Activated naive CD4-positive, alpha-beta T cell treated with anti-CD3 and anti-CD28 coated beads, Interleukin-2, amount 50 U/mL, for 72 hours (primary cell): ENCODE results near the gene ENPP3. TPM values are rescaled to one million over a fixed set of nuclear protein-coding genes. Genes with fewer than 3 reads are reported as not detected.
A peak's percentile ranks its signal among the peaks of the same experiment; 100 is the strongest.

Source experiments
- ATAC-seq, 2 donors: fragments of 150-1000 bp; cut with Tn5 transposase; 2 replicates each; pipeline ENCODE4 v1.10.0; 2021; ENCODE audit warnings: mild to moderate bottlenecking in 2 of 2, moderate library complexity in 2 of 2
- DNase-seq, 2 donors: peaks; one replicate each; pipeline ENCODE4 v3.0.0; 2021 to 2022; ENCODE audit warnings: low spot score in 2 of 2
- H3K27ac Mint-ChIP-seq, 2 donors: one replicate each; pipeline ENCODE4 v1.8.0; 2022; ENCODE audit warnings: mild to moderate bottlenecking in 2 of 2, mixed read lengths in 2 of 2
- H3K36me3 Mint-ChIP-seq, 2 donors: one replicate each; pipeline ENCODE4 v1.8.0; 2022; ENCODE audit warnings: mixed read lengths in 2 of 2
- H3K9me3 Mint-ChIP-seq, 2 donors: one replicate each; pipeline ENCODE4 v1.8.0; 2022; ENCODE audit warnings: mixed read lengths in 2 of 2
- total RNA-seq, 2 donors: library from RNA; stranded (reverse); gene quantifications; one replicate each; pipeline ENCODE4 v1.2.3, GENCODE V29; 2022

ENPP3 gene
- total RNA-seq, 2 donors from 2014 or later, result 0.18 to 1.4 TPM

GRCh38 chr6:131657222-131657621, 20.1 kb downstream of the ENPP3 start:
- DNase-seq (no peak), ATAC-seq (no peak)
- Mint-ChIP-seq H3K36me3 (no peaks in the 10 kb centered on the region), H3K27ac (no peak overlapping the region), H3K9me3 (no peaks in the 10 kb centered on the region)

DNA sequence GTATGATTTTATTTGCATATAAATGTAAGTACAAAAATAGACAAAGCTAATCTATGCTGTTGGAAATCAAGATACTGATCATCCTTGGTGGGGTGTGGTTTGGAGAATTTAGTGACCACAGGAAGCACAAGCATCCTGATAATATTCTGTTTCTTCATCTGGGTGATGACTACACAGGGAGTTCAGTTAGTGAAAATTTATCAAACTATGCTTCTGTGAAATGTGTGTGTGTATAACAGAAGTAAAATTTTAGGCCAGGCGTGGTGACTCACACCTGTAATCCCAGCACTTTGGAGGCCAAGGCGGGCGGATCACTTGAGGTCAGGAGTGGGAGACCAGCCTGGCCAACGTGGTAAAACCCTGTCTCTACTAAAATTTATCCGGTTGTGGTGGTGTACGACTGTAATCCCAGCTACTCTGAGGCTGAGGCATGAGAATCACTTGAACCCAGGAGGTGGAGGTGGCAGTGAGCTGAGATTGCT, 20.6 kb downstream of the ENPP3 start:
- no peak overlapping the region for H3K27ac Mint-ChIP-seq
- no peak for DNase-seq

DNA sequence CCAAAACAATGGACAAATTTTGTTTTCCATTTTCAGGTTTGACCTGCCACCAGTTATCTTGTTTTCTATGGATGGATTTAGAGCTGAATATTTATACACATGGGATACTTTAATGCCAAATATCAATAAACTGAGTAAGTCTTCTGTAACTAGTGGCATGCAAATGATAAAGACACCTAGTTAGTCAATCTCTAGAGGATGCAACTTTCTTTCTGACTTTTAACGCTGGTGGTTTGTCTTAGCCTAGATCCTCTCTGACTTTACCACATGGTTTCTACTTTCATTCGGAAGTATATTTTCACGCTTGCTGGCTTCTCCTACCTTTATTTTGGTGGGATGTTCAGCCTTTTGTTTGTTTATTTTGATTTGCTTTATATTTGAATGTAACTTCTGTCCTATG, 21.2 kb downstream of the ENPP3 start:
- Mint-ChIP-seq H3K36me3 (no peaks in the 10 kb centered on the region), H3K9me3 (no peaks in the 10 kb centered on the region), H3K27ac (no peak overlapping the region)
- no peak for DNase-seq
- ATAC-seq, result no peak

More for the DNA sequence above, 20.6 kb downstream of the ENPP3 start:
- Mint-ChIP-seq H3K9me3 (no peaks in the 10 kb centered on the region), H3K36me3 (no peaks in the 10 kb centered on the region)
- ATAC-seq, result no peak

GRCh38 chr6:131660195-131660594, 23.1 kb downstream of the ENPP3 start:
- H3K36me3 Mint-ChIP-seq, result no peaks in the 10 kb centered on the region
- no peak for DNase-seq
- no peak for ATAC-seq

DNA sequence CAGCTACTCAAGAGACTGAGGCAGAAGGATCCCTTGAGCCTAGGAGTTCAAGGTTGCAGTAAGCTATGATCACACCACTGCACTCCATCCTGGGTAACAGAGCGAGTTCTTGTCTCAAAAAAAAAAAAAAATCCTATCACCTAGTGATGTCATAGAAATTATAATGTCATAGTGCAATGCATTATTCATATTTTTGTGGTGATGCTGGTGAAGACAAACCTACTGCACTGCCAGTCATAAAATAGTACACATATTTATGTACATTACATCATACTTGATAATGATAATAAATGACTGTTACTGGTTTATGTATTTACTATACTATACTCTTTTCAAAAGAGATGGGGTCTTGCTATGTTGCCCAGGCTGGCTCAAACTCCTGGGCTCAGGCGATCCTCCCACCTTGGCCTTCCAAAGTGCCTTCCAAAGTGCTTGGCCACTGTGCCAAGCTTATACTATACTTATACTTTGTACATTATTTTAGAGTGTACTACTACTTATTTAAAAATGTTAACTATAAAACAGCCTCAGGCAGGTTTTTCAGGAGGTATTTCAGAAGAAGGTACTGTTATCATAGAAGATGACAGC, 26.6 kb downstream of the ENPP3 start:
- Mint-ChIP-seq H3K9me3 (no peaks in the 10 kb centered on the region), H3K27ac (no peak overlapping the region), H3K36me3 (no peaks in the 10 kb centered on the region)
- DNase-seq (no peak), ATAC-seq (no peak)

More at GRCh38 chr6:131660195-131660594, 23.1 kb downstream of the ENPP3 start:
- Mint-ChIP-seq H3K27ac (no peak overlapping the region), H3K9me3 (no peaks in the 10 kb centered on the region)

DNA sequence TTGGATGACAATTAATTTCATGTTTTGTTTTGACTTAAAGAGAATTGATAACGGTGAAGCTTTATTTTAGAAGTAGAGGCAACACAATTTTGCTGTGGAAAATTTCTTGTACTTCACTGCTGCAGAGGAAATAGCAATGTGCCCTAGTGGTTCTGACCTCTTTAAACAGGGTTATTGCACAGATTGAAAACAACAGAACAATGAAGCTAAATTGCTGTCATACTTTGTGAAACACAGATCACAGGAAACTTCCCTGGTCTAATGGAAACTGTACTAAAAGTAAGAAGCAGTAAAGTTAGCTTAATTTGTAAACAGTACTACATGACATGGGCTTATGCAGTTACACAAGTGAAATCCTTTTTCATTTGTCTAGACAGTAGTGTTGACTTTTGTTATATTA, 32.8 kb downstream of the ENPP3 start:
- H3K36me3 Mint-ChIP-seq, result no peaks in the 10 kb centered on the region
- no peak for DNase-seq
- H3K9me3 Mint-ChIP-seq, result no peaks in the 10 kb centered on the region
- no peak for ATAC-seq
- no peak overlapping the region for H3K27ac Mint-ChIP-seq

- DNase-seq (no peak), ATAC-seq (no peak)
- no peak overlapping the region for H3K27ac Mint-ChIP-seq
- no peaks in the 10 kb centered on the region for H3K36me3 Mint-ChIP-seq
- H3K9me3 Mint-ChIP-seq, result no peaks in the 10 kb centered on the region
Measured at GRCh38 chr6:131673184-131673583, 36.1 kb downstream of the ENPP3 start.

GRCh38 chr6:131678442-131678841, 41.3 kb downstream of the ENPP3 start:
- ATAC-seq (no peak), DNase-seq (no peak)
- Mint-ChIP-seq H3K27ac (no peak overlapping the region), H3K9me3 (no peaks in the 10 kb centered on the region), H3K36me3 (no peaks in the 10 kb centered on the region)

- Mint-ChIP-seq H3K9me3 (no peaks in the 10 kb centered on the region), H3K36me3 (no peaks in the 10 kb centered on the region), H3K27ac (no peak overlapping the region)
- ATAC-seq (no peak), DNase-seq (no peak)
Measured at GRCh38 chr6:131680868-131681267, 43.8 kb downstream of the ENPP3 start.

GRCh38 chr6:131681585-131681984, 44.5 kb downstream of the ENPP3 start:
- no peaks in the 10 kb centered on the region for H3K36me3 Mint-ChIP-seq

GRCh38 chr6:131682442-131682841, 45.3 kb downstream of the ENPP3 start:
- ATAC-seq, result no peak
- DNase-seq, result no peak
- no peaks in the 10 kb centered on the region for H3K36me3 Mint-ChIP-seq
- no peak overlapping the region for H3K27ac Mint-ChIP-seq
- no peaks in the 10 kb centered on the region for H3K9me3 Mint-ChIP-seq

More at GRCh38 chr6:131681585-131681984, 44.5 kb downstream of the ENPP3 start:
- H3K27ac Mint-ChIP-seq, result no peak overlapping the region
- no peak for ATAC-seq
- DNase-seq, result no peak
- no peaks in the 10 kb centered on the region for H3K9me3 Mint-ChIP-seq

DNA sequence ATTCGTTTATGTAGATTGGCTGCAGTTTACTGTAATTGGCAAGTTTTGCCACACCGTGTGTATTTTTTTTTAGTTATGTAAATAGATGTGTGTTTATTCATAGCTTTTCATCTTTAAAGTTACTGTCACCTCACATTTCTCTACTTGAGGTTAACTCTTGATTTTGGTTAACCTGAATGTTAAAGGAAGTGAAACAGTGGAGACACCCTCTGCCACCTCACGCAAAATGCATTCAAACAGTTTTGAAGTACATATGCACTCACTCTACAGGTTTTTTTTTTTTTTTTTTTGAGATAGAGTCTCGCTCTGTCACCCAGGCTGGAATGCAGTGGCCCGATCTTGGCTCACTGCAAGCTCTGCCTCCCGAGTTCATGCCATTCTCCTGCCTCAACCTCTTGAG, 46.4 kb downstream of the ENPP3 start:
- Mint-ChIP-seq H3K27ac (no peak overlapping the region), H3K9me3 (no peaks in the 10 kb centered on the region), H3K36me3 (no peaks in the 10 kb centered on the region)
- ATAC-seq (peak in 1 of 2 donors; percentile 55), DNase-seq (no peak)

DNA sequence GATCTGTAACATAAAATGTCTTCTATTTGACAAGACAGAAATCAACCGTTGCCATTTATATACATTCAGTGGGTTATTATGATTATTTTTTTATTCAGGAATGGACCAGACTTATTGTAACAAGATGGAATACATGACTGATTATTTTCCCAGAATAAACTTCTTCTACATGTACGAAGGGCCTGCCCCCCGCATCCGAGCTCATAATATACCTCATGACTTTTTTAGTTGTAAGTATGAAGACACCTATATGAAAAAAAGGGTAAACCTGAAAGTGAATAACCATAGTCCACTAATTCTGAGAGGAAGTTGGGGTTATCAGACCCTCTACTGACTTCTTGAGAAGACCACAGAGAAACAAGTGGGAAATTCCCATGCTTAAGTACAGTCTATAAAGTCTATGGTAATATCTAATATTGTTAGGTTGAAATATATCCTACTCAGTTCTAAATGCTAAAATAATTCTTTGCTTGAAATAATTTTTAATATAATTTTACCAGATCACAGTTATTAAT, 48.2 kb downstream of the ENPP3 start:
- DNase-seq (no peak), ATAC-seq (peak; percentile 11 to 68)
- no peaks in the 10 kb centered on the region for H3K36me3 Mint-ChIP-seq
- no peaks in the 10 kb centered on the region for H3K9me3 Mint-ChIP-seq
- H3K27ac Mint-ChIP-seq, result no peak overlapping the region

GRCh38 chr6:131687022-131687421, 49.9 kb downstream of the ENPP3 start:
- DNase-seq (no peak), ATAC-seq (no peak)
- Mint-ChIP-seq H3K9me3 (no peaks in the 10 kb centered on the region), H3K36me3 (no peaks in the 10 kb centered on the region), H3K27ac (no peak overlapping the region)

DNA sequence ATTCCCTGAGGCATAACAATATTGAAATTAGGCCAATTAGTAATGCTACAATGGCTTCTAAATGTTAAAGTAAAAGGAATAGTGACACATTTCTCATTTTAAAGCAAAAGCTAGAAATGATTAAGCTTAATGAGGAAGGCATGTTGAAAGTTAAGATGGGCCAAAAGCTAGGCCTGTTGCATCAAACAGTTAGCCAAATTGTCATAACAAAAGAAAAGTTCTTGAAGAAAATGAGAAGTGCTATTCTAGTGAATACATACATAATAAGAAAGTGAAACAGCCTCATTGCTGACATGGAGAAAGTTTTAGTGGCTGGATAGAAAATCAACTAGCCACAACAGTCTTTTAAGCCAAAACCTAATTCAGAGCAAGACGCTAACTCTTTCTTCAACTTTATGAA, 51.2 kb downstream of the ENPP3 start:
- no peak overlapping the region for H3K27ac Mint-ChIP-seq
- H3K36me3 Mint-ChIP-seq, result no peaks in the 10 kb centered on the region
- no peaks in the 10 kb centered on the region for H3K9me3 Mint-ChIP-seq
- ATAC-seq (peak; percentile 36 to 86), DNase-seq (no peak)

DNA sequence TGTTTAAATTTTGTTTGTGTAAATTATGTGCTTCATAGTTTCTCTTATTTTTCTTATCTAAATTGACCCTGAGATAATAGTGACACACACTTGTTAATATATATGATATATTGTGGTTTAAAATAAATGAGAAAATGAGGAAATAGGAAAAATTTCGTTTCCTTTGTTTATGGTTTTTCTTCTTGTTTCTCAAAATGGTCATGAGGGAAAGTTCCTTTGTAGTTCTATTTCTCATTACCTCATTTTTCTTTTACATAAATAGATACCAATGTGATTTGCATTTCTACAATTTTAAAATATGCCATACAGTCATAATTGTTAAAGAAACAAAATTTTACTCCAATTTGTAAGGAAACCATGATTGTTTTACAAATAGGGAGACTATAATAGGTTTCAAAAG, 54.9 kb downstream of the ENPP3 start:
- no peaks in the 10 kb centered on the region for H3K36me3 Mint-ChIP-seq
- no peak for DNase-seq
- no peak for ATAC-seq
- no peaks in the 10 kb centered on the region for H3K9me3 Mint-ChIP-seq
- H3K27ac Mint-ChIP-seq, result no peak overlapping the region

DNA sequence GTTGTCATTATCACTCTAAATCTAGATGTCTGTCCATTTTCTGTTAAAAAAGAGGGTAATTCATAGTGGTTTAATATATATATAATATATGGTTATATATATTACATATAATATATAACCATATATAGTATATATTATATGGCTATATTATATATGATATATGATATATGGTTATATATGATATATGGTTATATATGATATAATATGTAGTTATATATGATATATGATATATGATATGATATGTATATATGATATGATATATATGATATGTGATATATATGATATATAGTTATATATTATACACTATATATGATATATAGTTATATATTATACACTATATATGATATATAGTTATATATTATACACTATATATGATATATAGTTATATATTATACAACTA, 55.5 kb downstream of the ENPP3 start:
- DNase-seq (no peak), ATAC-seq (no peak)
- Mint-ChIP-seq H3K27ac (no peak overlapping the region), H3K36me3 (no peaks in the 10 kb centered on the region), H3K9me3 (no peaks in the 10 kb centered on the region)

- Mint-ChIP-seq H3K27ac (no peak overlapping the region), H3K36me3 (no peaks in the 10 kb centered on the region), H3K9me3 (no peaks in the 10 kb centered on the region)
- ATAC-seq, result no peak
- no peak for DNase-seq
Measured at GRCh38 chr6:131693384-131693783, 56.3 kb downstream of the ENPP3 start.
